Testis (tissue), 3 donors: ENCODE data around the gene SLC23A2. TPM values are rescaled to one million over a fixed set of nuclear protein-coding genes. Genes with fewer than 3 reads are reported as not detected.
A peak's percentile ranks its signal among the peaks of the same experiment; 100 is the strongest.

Experiments
- DNase-seq: peaks from one replicate; pipeline ENCODE4 v3.0.0-alpha.2; 2019
- H3K27ac ChIP-seq, 2 donors: fragments of 200-600 bp; sonication (generic); one replicate each; pipeline ENCODE4 v1.5.1; 2019
- H3K27me3 ChIP-seq: fragments of 200-600 bp; sonication (generic); one replicate; pipeline ENCODE4 v1.5.1; 2019
- H3K36me3 ChIP-seq: fragments of 200-600 bp; sonication (generic); one replicate; pipeline ENCODE4 v1.5.1; 2017; ENCODE audit warnings: low read depth; ENCODE audit errors: missing control alignments
- H3K4me1 ChIP-seq: fragments of 200-600 bp; sonication (generic); one replicate; pipeline ENCODE4 v1.5.1; 2019
- H3K4me3 ChIP-seq, 2 donors: fragments of 200-600 bp; sonication (generic); one replicate each; pipeline ENCODE4 v1.5.1; 2017 to 2019
- H3K9me3 ChIP-seq: fragments of 200-600 bp; sonication (generic); one replicate; pipeline ENCODE4 v1.5.1; 2017
- POLR2A ChIP-seq: fragments of 450-650 bp; IDR thresholded peaks from one replicate; pipeline ENCODE4 v1.6.1; 2017; ENCODE audit warnings: antibody characterized with exemption, mild to moderate bottlenecking, moderate library complexity
- WGBS, 2 donors: methylation state at CpG; one replicate each; pipeline ENCODE4 v1.1.5; 2018; 5-methylcytosine and 5-hydroxymethylcytosine counted together
- intact Hi-C: fragments of 100-400 bp; cut with DNase I; formaldehyde crosslinking; loops from one replicate; pipeline ENCODE4 v1.15.1; 2023; ENCODE audit warnings: low total_unique reads
- polyA plus RNA-seq: library from polyadenylated mRNA; stranded (reverse); fragments of 350-450 nt; fragmentation: Illumina TruSeq; extraction: RNeasy Lipid Tissue Mini Kit (QIAGEN cat#74804); gene quantifications from one replicate; pipeline ENCODE4 v1.2.3, GENCODE V29; 2014; ENCODE audit warnings: low read depth, low replicate concordance; ENCODE audit not compliant: insufficient read depth
- total RNA-seq, 2 donors: library from RNA; depleted of rRNA; stranded (reverse); fragments of >200 nt; gene quantifications; one replicate each; pipeline ENCODE4 v1.2.3, GENCODE V29; 2016
- TF ChIP-seq, protein P1 (sequence below), 3 experiments: fragments of 450-650 bp in 2 of 3; fragments of 200-600 bp in 1 of 3; sonication (generic) in 1 of 3; IDR thresholded peaks; one replicate each; pipeline ENCODE4 v1.5.1; 2016 to 2019; ENCODE audit warnings: antibody characterized with exemption in 3 of 3, mild to moderate bottlenecking in 2 of 3, moderate library complexity in 1 of 3

Gene SLC23A2
- total and polyA plus RNA-seq, 3 donors from 2014 or later: 23.6 to 49.3 (median 40.7) TPM

DNA sequence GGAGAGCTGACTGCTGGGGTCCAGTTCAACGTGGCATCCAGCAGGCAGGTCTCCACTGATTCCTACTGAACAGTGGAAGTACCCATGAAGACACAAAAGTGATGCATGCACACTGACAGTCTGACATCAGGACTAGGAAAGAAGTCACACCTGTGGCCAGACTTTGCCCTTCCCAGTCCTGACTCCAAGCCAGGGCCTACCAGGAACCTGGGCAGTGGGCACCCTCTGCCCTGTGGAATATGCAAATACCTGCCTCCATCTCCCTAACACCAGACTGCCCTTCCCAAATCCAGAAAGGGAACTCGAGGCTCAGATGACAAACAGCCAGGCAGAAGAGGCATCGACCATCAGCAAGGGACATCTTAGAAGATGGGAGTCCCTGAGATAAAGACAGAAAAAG lies 50.9 kb downstream of the SLC23A2 start:
- H3K4me3 ChIP-seq: no peak overlapping the region
- peak overlapping the region; percentile 2 to 53 for H3K27ac ChIP-seq
- peaks cover 17% of the 10 kb centered on the region for H3K4me1 ChIP-seq
- whole genome bisulfite sequencing, 2 donors: 61 to 73% methylated on average over 3 of the region's 3 CpGs
- intact Hi-C loops: no loop called here
- H3K36me3 ChIP-seq: no peaks in the 10 kb centered on the region
- TF ChIP-seq, protein P1, sequence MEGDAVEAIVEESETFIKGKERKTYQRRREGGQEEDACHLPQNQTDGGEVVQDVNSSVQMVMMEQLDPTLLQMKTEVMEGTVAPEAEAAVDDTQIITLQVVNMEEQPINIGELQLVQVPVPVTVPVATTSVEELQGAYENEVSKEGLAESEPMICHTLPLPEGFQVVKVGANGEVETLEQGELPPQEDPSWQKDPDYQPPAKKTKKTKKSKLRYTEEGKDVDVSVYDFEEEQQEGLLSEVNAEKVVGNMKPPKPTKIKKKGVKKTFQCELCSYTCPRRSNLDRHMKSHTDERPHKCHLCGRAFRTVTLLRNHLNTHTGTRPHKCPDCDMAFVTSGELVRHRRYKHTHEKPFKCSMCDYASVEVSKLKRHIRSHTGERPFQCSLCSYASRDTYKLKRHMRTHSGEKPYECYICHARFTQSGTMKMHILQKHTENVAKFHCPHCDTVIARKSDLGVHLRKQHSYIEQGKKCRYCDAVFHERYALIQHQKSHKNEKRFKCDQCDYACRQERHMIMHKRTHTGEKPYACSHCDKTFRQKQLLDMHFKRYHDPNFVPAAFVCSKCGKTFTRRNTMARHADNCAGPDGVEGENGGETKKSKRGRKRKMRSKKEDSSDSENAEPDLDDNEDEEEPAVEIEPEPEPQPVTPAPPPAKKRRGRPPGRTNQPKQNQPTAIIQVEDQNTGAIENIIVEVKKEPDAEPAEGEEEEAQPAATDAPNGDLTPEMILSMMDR (IDR thresholded peaks at IDR 0.05): no peak
- no peak for TF ChIP-seq POLR2A
- DNase-seq: no peak
- no peaks in the 10 kb centered on the region for H3K27me3 ChIP-seq
- no peaks in the 10 kb centered on the region for H3K9me3 ChIP-seq

GRCh38 chr20:4949833-4950178 lies 51.5 kb downstream of the SLC23A2 start:
- intact Hi-C loops: no loop called here
- Histone ChIP-seq H3K36me3 (no peaks in the 10 kb centered on the region), H3K27ac (no peak overlapping the region), H3K4me1 (peaks cover 17% of the 10 kb centered on the region), H3K27me3 (no peaks in the 10 kb centered on the region), H3K9me3 (no peaks in the 10 kb centered on the region), H3K4me3 (no peak overlapping the region)
- no peak for TF ChIP-seq POLR2A
- TF ChIP-seq, protein P1 (IDR thresholded peaks at IDR 0.05): peak; percentile 54 to 83 (median 55)
- DNase-seq: peak; percentile 61
- 58 to 64% methylated on average over 6 of the region's 6 CpGs for WGBS, 2 donors

DNA sequence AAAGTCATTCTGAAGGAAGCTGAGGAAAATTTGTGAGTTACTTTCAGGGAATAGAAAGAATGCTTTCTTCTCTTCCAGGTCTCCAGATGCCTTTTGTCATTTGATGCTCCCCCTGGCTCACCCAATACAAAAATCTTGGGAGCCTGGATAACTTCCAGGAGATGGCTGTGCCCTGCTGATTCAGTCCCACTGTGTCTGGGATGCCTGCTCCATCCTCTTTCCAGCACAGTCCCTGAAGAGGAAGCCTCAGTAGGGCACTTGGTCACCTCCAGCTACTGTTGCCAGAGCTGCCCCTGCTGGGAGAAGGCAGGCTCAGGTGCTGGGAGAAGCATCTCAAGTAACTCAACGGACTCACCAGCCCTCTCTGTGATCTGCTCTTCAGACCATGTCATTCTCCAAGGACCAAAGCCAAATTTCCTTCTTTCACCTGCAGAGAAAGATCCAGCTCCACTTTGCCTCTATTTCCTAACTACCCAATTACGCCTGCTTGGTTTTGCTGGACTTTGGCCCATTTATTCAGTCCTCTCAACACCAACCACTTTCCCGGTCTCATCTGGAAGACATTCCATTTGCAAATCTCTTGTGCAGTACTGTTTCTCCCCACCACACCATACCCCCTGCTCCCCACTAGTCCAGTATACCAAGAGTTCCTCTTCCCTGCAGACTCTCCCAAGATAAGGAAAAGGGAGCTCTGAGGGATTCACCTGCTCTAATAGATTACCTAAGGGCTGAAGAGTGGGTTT lies 53.3 kb downstream of the SLC23A2 start:
- WGBS, 2 donors: 76 to 83% methylated on average over 3 of the region's 3 CpGs
- no peak for TF ChIP-seq POLR2A
- TF ChIP-seq, protein P1 (IDR thresholded peaks at IDR 0.05): no peak
- Histone ChIP-seq H3K4me3 (no peak overlapping the region), H3K9me3 (no peaks in the 10 kb centered on the region), H3K36me3 (no peaks in the 10 kb centered on the region), H3K27ac (no peak overlapping the region), H3K27me3 (no peaks in the 10 kb centered on the region), H3K4me1 (peaks cover 17% of the 10 kb centered on the region)
- intact Hi-C loops: no loop called here
- DNase-seq: no peak

- TF ChIP-seq POLR2A: no peak
- TF ChIP-seq, protein P1 (IDR thresholded peaks at IDR 0.05): no peak
- Histone ChIP-seq H3K4me1 (peaks cover 19% of the 10 kb centered on the region), H3K36me3 (no peaks in the 10 kb centered on the region), H3K27ac (no peak overlapping the region), H3K9me3 (no peaks in the 10 kb centered on the region), H3K4me3 (no peak overlapping the region), H3K27me3 (no peaks in the 10 kb centered on the region)
- intact Hi-C loops: no loop called here
- DNase-seq: no peak
- WGBS, 2 donors: 59 to 65% methylated on average over 6 of the region's 6 CpGs
These were observed 54.3 kb downstream of the SLC23A2 start for GRCh38 chr20:4946986-4947385.

DNA sequence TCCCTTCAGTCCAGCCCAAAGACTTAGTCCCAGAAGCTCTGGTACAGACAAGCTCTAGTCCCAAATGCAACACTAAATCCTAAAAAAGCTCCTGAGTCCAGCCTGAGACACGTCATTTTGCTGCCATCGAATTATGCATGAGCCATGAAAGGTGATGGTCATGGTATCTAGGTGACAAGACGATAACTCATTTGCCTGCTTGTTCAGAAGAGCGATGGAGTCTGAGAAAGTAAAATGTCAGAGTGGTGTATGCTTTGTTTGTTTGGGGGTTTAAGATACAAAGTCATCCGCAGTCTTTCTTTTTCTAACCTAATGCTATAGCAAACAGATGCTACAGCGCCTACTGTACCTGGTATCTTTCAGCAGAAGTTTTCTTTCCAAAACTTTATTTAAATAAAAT lies 54.7 kb downstream of the SLC23A2 start:
- no peaks in the 10 kb centered on the region for H3K36me3 ChIP-seq
- DNase-seq: no peak
- H3K27me3 ChIP-seq: no peaks in the 10 kb centered on the region
- peaks cover 23% of the 10 kb centered on the region for H3K4me1 ChIP-seq
- intact Hi-C loops: no loop called here
- H3K4me3 ChIP-seq: no peak overlapping the region
- TF ChIP-seq POLR2A: no peak
- TF ChIP-seq, protein P1 (IDR thresholded peaks at IDR 0.05): no peak
- H3K27ac ChIP-seq: no peak overlapping the region
- 94 to 95% methylated on average over 6 of the region's 6 CpGs for WGBS, 2 donors
- no peaks in the 10 kb centered on the region for H3K9me3 ChIP-seq
